Testis (tissue), 3 donors: ENCODE measurements around the gene AMIGO1. TPM values are rescaled to one million over a fixed set of nuclear protein-coding genes. Genes with fewer than 3 reads are reported as not detected.

Source experiments
- DNase-seq: peaks from one replicate; pipeline ENCODE4 v3.0.0-alpha.2; 2019
- H3K27ac ChIP-seq, 2 donors: fragments of 200-600 bp; sonication (generic); one replicate each; pipeline ENCODE4 v1.5.1; 2019
- H3K27me3 ChIP-seq: fragments of 200-600 bp; sonication (generic); one replicate; pipeline ENCODE4 v1.5.1; 2019
- H3K36me3 ChIP-seq: fragments of 200-600 bp; sonication (generic); one replicate; pipeline ENCODE4 v1.5.1; 2017; ENCODE audit warnings: low read depth; ENCODE audit errors: missing control alignments
- H3K4me1 ChIP-seq: fragments of 200-600 bp; sonication (generic); one replicate; pipeline ENCODE4 v1.5.1; 2019
- H3K4me3 ChIP-seq, 2 donors: fragments of 200-600 bp; sonication (generic); one replicate each; pipeline ENCODE4 v1.5.1; 2017 to 2019
- H3K9me3 ChIP-seq: fragments of 200-600 bp; sonication (generic); one replicate; pipeline ENCODE4 v1.5.1; 2017
- CTCF ChIP-seq, 3 experiments: fragments of 450-650 bp in 2 of 3; fragments of 200-600 bp in 1 of 3; sonication (generic) in 1 of 3; IDR thresholded peaks; one replicate each; pipeline ENCODE4 v1.5.1; 2016 to 2019; ENCODE audit warnings: antibody characterized with exemption in 3 of 3, mild to moderate bottlenecking in 2 of 3, moderate library complexity in 1 of 3
- POLR2A ChIP-seq: fragments of 450-650 bp; IDR thresholded peaks from one replicate; pipeline ENCODE4 v1.6.1; 2017; ENCODE audit warnings: antibody characterized with exemption, mild to moderate bottlenecking, moderate library complexity
- WGBS, 2 donors: methylation state at CpG; one replicate each; pipeline ENCODE4 v1.1.5; 2018; 5-methylcytosine and 5-hydroxymethylcytosine counted together
- intact Hi-C: fragments of 100-400 bp; cut with DNase I; formaldehyde crosslinking; loops from one replicate; pipeline ENCODE4 v1.15.1; 2023; ENCODE audit warnings: low total_unique reads
- polyA plus RNA-seq: library from polyadenylated mRNA; stranded (reverse); fragments of 350-450 nt; fragmentation: Illumina TruSeq; extraction: RNeasy Lipid Tissue Mini Kit (QIAGEN cat#74804); gene quantifications from one replicate; pipeline ENCODE4 v1.2.3, GENCODE V29; 2014; ENCODE audit warnings: low read depth, low replicate concordance; ENCODE audit not compliant: insufficient read depth
- total RNA-seq, 2 donors: library from RNA; depleted of rRNA; stranded (reverse); fragments of >200 nt; gene quantifications; one replicate each; pipeline ENCODE4 v1.2.3, GENCODE V29; 2016

Gene AMIGO1
- total and polyA plus RNA-seq, 3 donors from 2014 or later: 5.1 to 6.7 (median 6.0) TPM

DNA sequence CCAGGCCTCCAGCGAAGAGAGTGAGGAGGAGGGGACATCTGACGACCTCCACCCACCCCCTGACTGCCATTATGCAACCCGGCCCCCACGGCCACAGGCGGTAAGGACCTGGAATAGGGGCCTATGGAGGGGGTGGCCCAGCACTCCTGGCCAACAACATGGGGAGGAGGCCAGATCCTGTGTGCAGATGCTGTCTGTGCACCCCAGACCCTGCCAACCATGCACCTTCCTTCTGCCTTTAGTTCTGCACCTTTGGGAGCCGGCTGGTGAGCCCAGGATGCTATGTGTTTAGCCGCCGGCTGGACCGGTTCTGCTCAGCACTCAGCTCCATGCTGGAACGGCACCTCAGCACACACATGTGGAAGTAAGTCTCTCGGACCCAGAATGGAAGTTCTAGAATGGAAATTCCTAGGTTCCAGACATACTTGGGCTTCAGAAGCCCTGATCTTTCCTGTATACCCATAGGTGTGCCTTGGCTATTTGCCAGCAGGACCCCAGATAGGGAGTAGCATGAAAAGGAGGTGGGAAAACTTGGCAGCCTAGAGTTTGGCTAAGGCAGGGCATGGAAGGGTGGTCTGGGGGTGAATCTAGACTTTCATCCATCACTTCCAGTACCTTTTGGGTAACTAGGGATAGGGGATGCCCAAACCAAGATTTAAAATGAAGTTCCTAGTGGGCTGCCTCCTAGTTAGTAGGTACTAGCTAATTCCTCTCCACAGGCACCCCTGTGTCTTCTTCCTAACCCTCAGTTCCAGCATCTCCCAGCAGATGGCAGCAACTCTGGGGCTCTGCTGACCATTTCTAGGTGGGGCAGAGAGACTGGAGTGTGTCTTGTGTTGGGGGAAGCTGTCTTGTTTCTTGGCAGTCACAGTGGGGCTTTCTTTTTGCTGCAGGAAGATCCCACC, 19.2 kb downstream of the AMIGO1 start:
- DNase-seq: peak; percentile 81
- no peak overlapping the region for H3K4me3 ChIP-seq
- no peak overlapping the region for H3K27ac ChIP-seq
- 87% methylated on average over 8 to 11 of the region's 11 CpGs for WGBS, 2 donors
- H3K36me3 ChIP-seq: no peaks in the 10 kb centered on the region
- H3K4me1 ChIP-seq: peaks cover 23% of the 10 kb centered on the region
- TF ChIP-seq CTCF (IDR thresholded peaks at IDR 0.05): peak; percentile 67 to 81 (median 69)
- no peak for TF ChIP-seq POLR2A
- no peaks in the 10 kb centered on the region for H3K27me3 ChIP-seq
- H3K9me3 ChIP-seq: no peaks in the 10 kb centered on the region
- intact Hi-C loops: loop anchor here (5.0 kb wide), 1 partner anchor 42 kb away; no protein-coding TSS in a partner anchor

- intact Hi-C loops: no loop called here
- H3K4me3 ChIP-seq: no peak overlapping the region
- no peaks in the 10 kb centered on the region for H3K27me3 ChIP-seq
- TF ChIP-seq POLR2A: no peak
- TF ChIP-seq CTCF (IDR thresholded peaks at IDR 0.05): no peak
- no peaks in the 10 kb centered on the region for H3K36me3 ChIP-seq
- no peaks in the 10 kb centered on the region for H3K9me3 ChIP-seq
- no peak overlapping the region for H3K27ac ChIP-seq
- DNase-seq: peak; percentile 74
- 61 to 85% methylated on average over 12 of the region's 12 CpGs for WGBS, 2 donors
- peaks cover 22% of the 10 kb centered on the region for H3K4me1 ChIP-seq
Measured at GRCh38 chr1:109488696-109489095, 20.8 kb downstream of the AMIGO1 start.

GRCh38 chr1:109488201-109488600, 21.3 kb downstream of the AMIGO1 start:
- no peak overlapping the region for H3K4me3 ChIP-seq
- 77 to 88% methylated on average over 4 to 5 of the region's 5 CpGs for WGBS, 2 donors
- no peaks in the 10 kb centered on the region for H3K27me3 ChIP-seq
- no peak for DNase-seq
- H3K27ac ChIP-seq: no peak overlapping the region
- intact Hi-C loops: no loop called here
- H3K9me3 ChIP-seq: no peaks in the 10 kb centered on the region
- TF ChIP-seq POLR2A (no peak), CTCF (IDR thresholded peaks at IDR 0.05) (no peak)
- H3K4me1 ChIP-seq: peaks cover 20% of the 10 kb centered on the region
- H3K36me3 ChIP-seq: no peaks in the 10 kb centered on the region

GRCh38 chr1:109487261-109487660, 22.3 kb downstream of the AMIGO1 start:
- Histone ChIP-seq H3K9me3 (no peaks in the 10 kb centered on the region), H3K4me3 (no peak overlapping the region), H3K36me3 (no peaks in the 10 kb centered on the region), H3K27me3 (no peaks in the 10 kb centered on the region), H3K27ac (no peak overlapping the region), H3K4me1 (peaks cover 23% of the 10 kb centered on the region)
- WGBS, 2 donors: 62 to 74% methylated on average over 4 to 5 of the region's 5 CpGs
- no peak for TF ChIP-seq CTCF (IDR thresholded peaks at IDR 0.05)
- TF ChIP-seq POLR2A: no peak
- intact Hi-C loops: no loop called here
- no peak for DNase-seq
